Smooth muscle cell (in vitro differentiated cells): ENCODE measurements around the gene IL10RA. TPM values are rescaled to one million over a fixed set of nuclear protein-coding genes. Genes with fewer than 3 reads are reported as not detected.

Source experiments
- DNase-seq: peaks from one replicate; lab custom pipeline; 2025; ENCODE audit not compliant: unreplicated experiment; lab: John Stamatoyannopoulos, UW
- H2AFZ ChIP-seq: fragments of 200-600 bp; sonication (generic); 2 replicates; pipeline ENCODE4 v1.6.0; 2016; ENCODE audit warnings: antibody characterized with exemption, low read depth, mild to moderate bottlenecking
- H3F3A ChIP-seq: fragments of 200-600 bp; sonication (generic); 2 replicates; pipeline ENCODE4 v1.6.0; 2017; ENCODE audit warnings: antibody characterized with exemption, low read depth
- H3K27ac ChIP-seq: fragments of 200-600 bp; sonication (generic); 2 replicates; pipeline ENCODE4 v1.5.1; 2016; ENCODE audit warnings: low read depth, mild to moderate bottlenecking
- H3K27me3 ChIP-seq: fragments of 200-600 bp; sonication (generic); 2 replicates; pipeline ENCODE4 v1.6.1; 2016; ENCODE audit warnings: low read depth, mild to moderate bottlenecking
- H3K36me3 ChIP-seq: fragments of 200-600 bp; sonication (generic); 2 replicates; pipeline ENCODE4 v1.5.1; 2016; ENCODE audit warnings: low read depth
- H3K4me1 ChIP-seq: fragments of 200-600 bp; sonication (generic); 2 replicates; pipeline ENCODE4 v1.5.1; 2016; ENCODE audit warnings: low read depth
- H3K4me2 ChIP-seq: fragments of 200-600 bp; sonication (generic); 2 replicates; pipeline ENCODE4 v1.6.0; 2016; ENCODE audit warnings: mild to moderate bottlenecking
- H3K4me3 ChIP-seq: fragments of 200-600 bp; sonication (generic); 2 replicates; pipeline ENCODE4 v1.5.1; 2016; ENCODE audit warnings: mild to moderate bottlenecking
- H3K79me2 ChIP-seq: fragments of 200-600 bp; sonication (generic); 2 replicates; pipeline ENCODE4 v1.6.0; 2016; ENCODE audit warnings: low read depth, mild to moderate bottlenecking
- H3K9ac ChIP-seq: fragments of 200-600 bp; sonication (generic); 2 replicates; pipeline ENCODE4 v1.6.0; 2016; ENCODE audit warnings: low read depth
- H3K9me3 ChIP-seq: fragments of 200-600 bp; sonication (generic); replicated peaks from 2 replicates; pipeline ENCODE4 v1.5.1; 2016; ENCODE audit warnings: low read depth
- H4K20me1 ChIP-seq: fragments of 200-600 bp; sonication (generic); 2 replicates; pipeline ENCODE4 v1.6.0; 2016; ENCODE audit warnings: low read depth
- WGBS: methylation state at CpG from one replicate; pipeline ENCODE4 v1.1.7; 2016; ENCODE audit warnings: low lambda C conversion rate; 5-methylcytosine and 5-hydroxymethylcytosine counted together
- polyA plus RNA-seq: library from polyadenylated mRNA; unstranded; fragments of >200 nt; fragmentation: Nextera tagmentation; extraction: Ambion mirVana; gene quantifications from 2 replicates; pipeline ENCODE4 v1.2.1, GENCODE V29; 2016
- total RNA-seq: library from RNA; depleted of rRNA; stranded (reverse); fragments of >200 nt; gene quantifications from 2 replicates; pipeline ENCODE4 v1.2.3, GENCODE V29; 2014
- TF ChIP-seq, protein P1 (sequence below): fragments of 200-600 bp; sonication (generic); IDR thresholded peaks from 2 replicates; pipeline ENCODE4 v1.5.1; 2017; ENCODE audit warnings: borderline replicate concordance, mild to moderate bottlenecking, antibody characterized with exemption; ENCODE audit not compliant: insufficient read depth, poor library complexity, severe bottlenecking

Gene IL10RA
- total and polyA plus RNA-seq, 2 experiments from 2014 or later, result 0.07 to 0.18 TPM

DNA sequence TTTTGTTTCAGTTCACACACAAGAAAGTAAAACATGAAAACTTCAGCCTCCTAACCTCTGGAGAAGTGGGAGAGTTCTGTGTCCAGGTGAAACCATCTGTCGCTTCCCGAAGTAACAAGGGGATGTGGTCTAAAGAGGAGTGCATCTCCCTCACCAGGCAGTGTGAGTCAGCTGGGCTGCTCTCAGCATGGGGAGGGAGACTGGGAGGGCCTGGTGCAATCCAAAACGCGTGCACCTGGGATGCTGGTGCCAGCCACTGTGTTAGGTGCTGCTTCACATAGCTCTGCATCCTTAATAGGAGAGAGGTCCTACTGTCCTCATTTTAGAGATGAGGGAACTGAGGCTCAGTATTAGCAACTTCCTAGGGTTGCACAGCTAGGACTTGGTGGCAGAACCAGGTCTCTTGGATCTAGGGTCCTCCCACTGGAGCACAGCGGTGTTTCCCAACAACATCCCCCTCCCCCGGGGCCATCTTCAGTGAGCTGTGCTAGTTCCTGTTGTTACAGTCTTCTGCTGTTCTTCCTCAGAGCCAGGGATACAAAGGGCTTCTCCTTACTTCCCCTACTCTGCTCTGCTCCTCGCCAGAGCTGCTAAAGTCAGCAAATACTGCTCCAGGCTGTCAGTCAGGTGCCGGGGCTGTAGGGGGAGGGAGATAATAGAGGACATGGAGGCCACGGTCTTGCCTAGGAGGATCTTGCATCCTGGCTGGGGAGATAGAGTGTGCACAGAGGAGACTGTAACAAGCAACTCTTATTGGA lies 8.0 kb downstream of the IL10RA start:
- Histone ChIP-seq H3K4me3 (no peak overlapping the region), H3K36me3 (no peaks in the 10 kb centered on the region), H3K9me3 (no peaks in the 10 kb centered on the region), H2AFZ (no peak overlapping the region), H3K4me1 (no peaks in the 10 kb centered on the region), H4K20me1 (no peaks in the 10 kb centered on the region), H3K9ac (no peak overlapping the region), H3K4me2 (no peak overlapping the region), H3K79me2 (no peaks in the 10 kb centered on the region), H3F3A (no peaks in the 10 kb centered on the region), H3K27me3 (no peaks in the 10 kb centered on the region), H3K27ac (no peak overlapping the region)
- no peak for DNase-seq
- TF ChIP-seq, protein P1, sequence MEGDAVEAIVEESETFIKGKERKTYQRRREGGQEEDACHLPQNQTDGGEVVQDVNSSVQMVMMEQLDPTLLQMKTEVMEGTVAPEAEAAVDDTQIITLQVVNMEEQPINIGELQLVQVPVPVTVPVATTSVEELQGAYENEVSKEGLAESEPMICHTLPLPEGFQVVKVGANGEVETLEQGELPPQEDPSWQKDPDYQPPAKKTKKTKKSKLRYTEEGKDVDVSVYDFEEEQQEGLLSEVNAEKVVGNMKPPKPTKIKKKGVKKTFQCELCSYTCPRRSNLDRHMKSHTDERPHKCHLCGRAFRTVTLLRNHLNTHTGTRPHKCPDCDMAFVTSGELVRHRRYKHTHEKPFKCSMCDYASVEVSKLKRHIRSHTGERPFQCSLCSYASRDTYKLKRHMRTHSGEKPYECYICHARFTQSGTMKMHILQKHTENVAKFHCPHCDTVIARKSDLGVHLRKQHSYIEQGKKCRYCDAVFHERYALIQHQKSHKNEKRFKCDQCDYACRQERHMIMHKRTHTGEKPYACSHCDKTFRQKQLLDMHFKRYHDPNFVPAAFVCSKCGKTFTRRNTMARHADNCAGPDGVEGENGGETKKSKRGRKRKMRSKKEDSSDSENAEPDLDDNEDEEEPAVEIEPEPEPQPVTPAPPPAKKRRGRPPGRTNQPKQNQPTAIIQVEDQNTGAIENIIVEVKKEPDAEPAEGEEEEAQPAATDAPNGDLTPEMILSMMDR, result no peak
- WGBS, result 76% methylated on average over 9 of the region's 9 CpGs

DNA sequence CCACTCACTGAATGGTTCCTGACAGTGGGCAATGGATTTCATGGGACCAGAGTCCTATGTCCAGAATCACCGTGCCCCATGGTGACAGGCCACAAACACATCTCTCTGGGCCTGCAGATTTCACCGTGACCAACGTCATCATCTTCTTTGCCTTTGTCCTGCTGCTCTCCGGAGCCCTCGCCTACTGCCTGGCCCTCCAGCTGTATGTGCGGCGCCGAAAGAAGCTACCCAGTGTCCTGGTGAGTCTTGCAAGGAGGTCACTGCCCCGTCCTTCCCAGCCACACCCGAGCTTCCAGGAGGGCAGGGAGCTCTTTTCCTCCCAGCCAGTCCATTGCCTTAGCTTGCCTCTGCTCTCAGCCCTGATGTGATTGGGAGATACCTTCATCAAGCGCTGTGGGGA lies 9.3 kb downstream of the IL10RA start:
- no peak for DNase-seq

DNA sequence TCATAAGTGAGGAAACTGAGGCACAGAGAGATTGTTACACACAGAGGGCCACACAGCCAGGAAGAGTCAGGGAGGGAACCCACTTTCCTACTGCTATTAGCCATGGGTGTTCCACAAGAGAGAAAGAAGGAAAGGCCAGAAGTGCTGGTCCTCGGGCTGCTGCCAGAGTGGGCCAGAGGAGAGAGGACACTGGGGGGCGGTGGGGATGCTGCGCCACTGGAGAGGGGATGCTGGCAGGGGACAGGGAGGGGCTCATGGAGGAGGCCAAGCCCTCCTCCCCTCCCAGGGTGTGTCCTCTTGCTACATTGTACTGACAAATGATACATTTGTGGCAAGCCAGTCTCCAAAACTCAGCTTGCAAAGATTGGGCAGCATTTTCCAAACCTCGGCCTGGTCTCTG lies 9.9 kb downstream of the IL10RA start:
- H3K4me1 ChIP-seq, result no peaks in the 10 kb centered on the region
- H3K27me3 ChIP-seq, result no peaks in the 10 kb centered on the region
- H2AFZ ChIP-seq, result no peak overlapping the region
- no peaks in the 10 kb centered on the region for H3K36me3 ChIP-seq
- H3K27ac ChIP-seq, result no peak overlapping the region
- WGBS, result 97% methylated on average over 2 of the region's 4 CpGs
- H3F3A ChIP-seq, result no peaks in the 10 kb centered on the region
- no peaks in the 10 kb centered on the region for H3K79me2 ChIP-seq
- H3K9ac ChIP-seq, result no peak overlapping the region
- DNase-seq, result no peak
- no peaks in the 10 kb centered on the region for H3K9me3 ChIP-seq
- H4K20me1 ChIP-seq, result no peaks in the 10 kb centered on the region
- TF ChIP-seq, protein P1, result no peak
- no peak overlapping the region for H3K4me2 ChIP-seq
- no peak overlapping the region for H3K4me3 ChIP-seq

More for the DNA sequence above, 9.3 kb downstream of the IL10RA start:
- H3K4me3 ChIP-seq, result no peak overlapping the region
- TF ChIP-seq, protein P1, result no peak
- no peak overlapping the region for H3K9ac ChIP-seq
- H3K4me1 ChIP-seq, result no peaks in the 10 kb centered on the region
- H3F3A ChIP-seq, result no peaks in the 10 kb centered on the region
- H3K27ac ChIP-seq, result no peak overlapping the region
- no peaks in the 10 kb centered on the region for H3K79me2 ChIP-seq
- no peak overlapping the region for H2AFZ ChIP-seq
- no peaks in the 10 kb centered on the region for H3K9me3 ChIP-seq
- H3K4me2 ChIP-seq, result no peak overlapping the region
- no peaks in the 10 kb centered on the region for H3K27me3 ChIP-seq
- no peaks in the 10 kb centered on the region for H3K36me3 ChIP-seq
- WGBS, result 98% methylated on average over 11 of the region's 11 CpGs
- no peaks in the 10 kb centered on the region for H4K20me1 ChIP-seq

DNA sequence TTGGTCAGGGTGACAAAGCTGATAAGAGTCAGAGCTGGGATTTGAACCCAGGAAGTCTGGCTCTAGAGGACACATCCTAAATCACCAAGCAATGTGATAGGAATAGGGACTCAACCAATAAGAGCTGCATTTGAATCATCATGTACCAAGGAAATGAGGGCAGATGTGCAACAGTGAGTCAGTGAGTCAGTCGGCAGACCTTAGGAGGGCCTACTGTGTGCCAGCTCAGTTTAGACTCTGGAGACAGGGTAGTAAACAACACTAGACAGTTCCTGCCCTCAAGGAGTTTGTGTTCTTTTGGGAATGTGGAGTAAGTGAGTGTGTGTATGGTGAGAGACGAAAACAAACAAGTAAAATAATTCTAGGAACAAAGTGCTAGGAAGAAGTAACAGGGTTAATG lies 11.2 kb downstream of the IL10RA start:
- H3K27me3 ChIP-seq, result no peaks in the 10 kb centered on the region
- no peak overlapping the region for H3K4me3 ChIP-seq
- no peaks in the 10 kb centered on the region for H4K20me1 ChIP-seq
- H3F3A ChIP-seq, result peaks cover 8% of the 10 kb centered on the region
- TF ChIP-seq, protein P1, result no peak
- no peaks in the 10 kb centered on the region for H3K36me3 ChIP-seq
- DNase-seq, result no peak
- H3K9me3 ChIP-seq, result no peaks in the 10 kb centered on the region
- no peak overlapping the region for H3K4me2 ChIP-seq
- H3K4me1 ChIP-seq, result peaks cover 5% of the 10 kb centered on the region
- no peak overlapping the region for H3K9ac ChIP-seq
- H2AFZ ChIP-seq, result no peak overlapping the region
- no peak overlapping the region for H3K27ac ChIP-seq
- WGBS, result 100% methylated on average over 2 of the region's 2 CpGs
- no peaks in the 10 kb centered on the region for H3K79me2 ChIP-seq
